Camera-type eye (tissue), 1 donor: Measurements from ENCODE around the gene LTBP1. TPM values are rescaled to one million over a fixed set of nuclear protein-coding genes. Genes with fewer than 3 reads are reported as not detected.

Experiments used
- total RNA-seq: library from RNA; depleted of rRNA; stranded (reverse); fragments of >200 nt; gene quantifications from one replicate; pipeline ENCODE4 v1.2.3, GENCODE V29; 2014

The LTBP1 gene
- total RNA-seq, result 132 TPM

GRCh38 chr2:32946314-32947075 lies at the start of gene LTBP1:
Gene LTBP1 (plus strand): TSS chr2:32946953. CDS start chr2:32947325, 372 bp downstream.

